Ovary (tissue), 9 donors: ENCODE results near the gene STX1A. TPM values are rescaled to one million over a fixed set of nuclear protein-coding genes. Genes with fewer than 3 reads are reported as not detected.

ENCODE experiments used
- DNase-seq, 5 donors: peaks; one replicate each; pipeline ENCODE4 v3.0.0-alpha.2; 2019 to 2020
- H3K27ac ChIP-seq, 2 donors: fragments of 200-600 bp; one replicate each; pipeline versions ENCODE4 v1.5.1 to v1.8.0; 2019 to 2022
- H3K27me3 ChIP-seq: fragments of 200-600 bp; one replicate; pipeline ENCODE4 v1.8.0; 2022
- H3K36me3 ChIP-seq: fragments of 200-600 bp; sonication (generic); one replicate; pipeline ENCODE4 v1.5.1; 2019
- H3K4me1 ChIP-seq: one replicate; pipeline ENCODE4 v1.8.1; 2013; ENCODE audit warnings: mild to moderate bottlenecking, moderate library complexity; ENCODE audit not compliant: insufficient read depth
- H3K4me3 ChIP-seq: fragments of 200-600 bp; sonication (generic); one replicate; pipeline ENCODE4 v1.5.1; 2017
- H3K9me3 ChIP-seq, 2 donors: fragments of 200-600 bp in 1 of 2; sonication (generic) in 1 of 2; one replicate each; pipeline versions ENCODE4 v1.5.1 to v1.8.1; 2013 to 2019; ENCODE audit warnings: mild to moderate bottlenecking in 1 of 2, moderate library complexity in 1 of 2
- EP300 ChIP-seq: sonication (generic); formaldehyde crosslinking; IDR thresholded peaks from one replicate; pipeline ENCODE4 v1.6.1; 2017; ENCODE audit warnings: antibody characterized with exemption
- POLR2A ChIP-seq: fragments of 450-650 bp; IDR thresholded peaks from one replicate; pipeline ENCODE4 v1.6.1; 2017; ENCODE audit warnings: antibody characterized with exemption, mild to moderate bottlenecking, moderate library complexity
- WGBS, 3 donors: extraction: QIAGEN DNeasy Blood & Tissue Kit in 1 of 3; methylation state at CpG; one replicate each; pipeline versions ENCODE4 v1.1.5 to v1.1.7; 2013 to 2017; 5-methylcytosine and 5-hydroxymethylcytosine counted together
- intact Hi-C, 4 donors: fragments of 100-400 bp; cut with DNase I; formaldehyde crosslinking; loops; one replicate each; pipeline versions ENCODE4 v1.11.0 to v1.15.1; 2022 to 2023
- polyA plus RNA-seq, 2 donors: library from polyadenylated mRNA; stranded (reverse); fragments of 200-250 nt in 1 of 2; fragments of 350-450 nt in 1 of 2; fragmentation: Illumina TruSeq in 1 of 2; extraction: RNeasy Lipid Tissue Mini Kit (QIAGEN cat#74804) in 1 of 2; gene quantifications; one replicate each; pipeline ENCODE4 v1.2.3, GENCODE V29; 2013 to 2014
- total RNA-seq, 7 donors: library from RNA; depleted of rRNA in 2 of 7; stranded (reverse); fragments of >200 nt in 2 of 7; fragmentation: NEBNext Ultra II Directional in 3 of 7; extraction: Animal tissue kit (Norgen Biotek cat#: 25700) in 3 of 7; gene quantifications; one replicate each; pipeline versions ENCODE4 v1.1.0 to v1.2.4, GENCODE V29; 2016 to 2023
- TF ChIP-seq, protein P1 (sequence below), 3 donors: fragments of 450-650 bp in 2 of 3; fragments of 200-600 bp in 1 of 3; IDR thresholded peaks; one replicate each; pipeline versions ENCODE4 v1.5.1 to v1.8.0; 2016 to 2022; ENCODE audit warnings: antibody characterized with exemption in 3 of 3, mild to moderate bottlenecking in 1 of 3
- donor health status: DM: no; HTN: no; CAD: no; lungs with moderate emphysema.
- donor health status: DM: no; HTN: no; CAD: no.
- donor health status: Bipolar disorder and iron deficiency.
- donor health status: DM: yes; HTN: yes; CAD: no.
- donor health status: DM: no; HTN: no; CAD: no.
- donor health status: DM: yes; HTN: yes; CAD: no.

The STX1A gene
- total and polyA plus RNA-seq, 9 donors: 1.6 to 11.3 (median 6.4) TPM

GRCh38 chr7:73669288-73669701 lies 50.2 kb downstream of the STX1A start:
- no peaks in the 10 kb centered on the region for H3K27me3 ChIP-seq
- H3K4me3 ChIP-seq: no peak overlapping the region
- TF ChIP-seq EP300: no peak
- no peak for TF ChIP-seq POLR2A
- no peak overlapping the region for H3K27ac ChIP-seq
- intact Hi-C loops: loop anchor here in 3 of 4 donors (10.0 kb wide), 2 partner anchors 56 to 64 kb away; no protein-coding TSS in a partner anchor
- 67 to 70% (median 68%) methylated on average over 19 of the region's 19 CpGs for WGBS, 3 donors
- H3K4me1 ChIP-seq: peaks cover 8% of the 10 kb centered on the region
- DNase-seq: no peak
- no peaks in the 10 kb centered on the region for H3K9me3 ChIP-seq
- no peaks in the 10 kb centered on the region for H3K36me3 ChIP-seq

DNA sequence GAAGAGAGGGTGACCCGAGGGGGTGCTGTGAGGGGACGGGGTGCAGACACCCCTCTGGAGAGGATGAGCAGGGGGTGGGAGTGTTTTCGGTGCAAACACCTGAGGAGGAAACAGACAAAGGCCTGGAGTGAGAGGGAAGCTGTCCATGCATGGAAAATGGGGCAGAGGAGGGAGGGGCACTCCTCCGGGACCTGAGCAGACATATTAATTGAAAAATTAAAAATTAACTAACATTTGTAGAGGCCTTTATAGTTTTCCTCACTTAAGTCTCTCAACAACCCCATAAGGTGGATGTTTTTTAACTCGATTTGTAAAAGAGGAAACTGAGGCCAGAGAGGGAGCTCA lies 50.6 kb downstream of the STX1A start:
- no peaks in the 10 kb centered on the region for H3K9me3 ChIP-seq
- intact Hi-C loops: loop anchor here in 3 of 4 donors (10.0 kb wide), 2 partner anchors 56 to 64 kb away; no protein-coding TSS in a partner anchor
- H3K27ac ChIP-seq: no peak overlapping the region
- DNase-seq: no peak
- TF ChIP-seq POLR2A (no peak), EP300 (no peak)
- TF ChIP-seq, protein P1, sequence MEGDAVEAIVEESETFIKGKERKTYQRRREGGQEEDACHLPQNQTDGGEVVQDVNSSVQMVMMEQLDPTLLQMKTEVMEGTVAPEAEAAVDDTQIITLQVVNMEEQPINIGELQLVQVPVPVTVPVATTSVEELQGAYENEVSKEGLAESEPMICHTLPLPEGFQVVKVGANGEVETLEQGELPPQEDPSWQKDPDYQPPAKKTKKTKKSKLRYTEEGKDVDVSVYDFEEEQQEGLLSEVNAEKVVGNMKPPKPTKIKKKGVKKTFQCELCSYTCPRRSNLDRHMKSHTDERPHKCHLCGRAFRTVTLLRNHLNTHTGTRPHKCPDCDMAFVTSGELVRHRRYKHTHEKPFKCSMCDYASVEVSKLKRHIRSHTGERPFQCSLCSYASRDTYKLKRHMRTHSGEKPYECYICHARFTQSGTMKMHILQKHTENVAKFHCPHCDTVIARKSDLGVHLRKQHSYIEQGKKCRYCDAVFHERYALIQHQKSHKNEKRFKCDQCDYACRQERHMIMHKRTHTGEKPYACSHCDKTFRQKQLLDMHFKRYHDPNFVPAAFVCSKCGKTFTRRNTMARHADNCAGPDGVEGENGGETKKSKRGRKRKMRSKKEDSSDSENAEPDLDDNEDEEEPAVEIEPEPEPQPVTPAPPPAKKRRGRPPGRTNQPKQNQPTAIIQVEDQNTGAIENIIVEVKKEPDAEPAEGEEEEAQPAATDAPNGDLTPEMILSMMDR (IDR thresholded peaks at IDR 0.05): no peak
- peaks cover 8% of the 10 kb centered on the region for H3K4me1 ChIP-seq
- 21 to 27% (median 25%) methylated on average over 5 of the region's 5 CpGs for WGBS, 3 donors
- H3K27me3 ChIP-seq: no peaks in the 10 kb centered on the region
- no peaks in the 10 kb centered on the region for H3K36me3 ChIP-seq
- peak overlapping the region; percentile 43 for H3K4me3 ChIP-seq

- 1% methylated on average over 24 to 52 of the region's 52 CpGs for WGBS, 3 donors
- TF ChIP-seq POLR2A (no peak), EP300 (no peak)
- TF ChIP-seq, protein P1 (IDR thresholded peaks at IDR 0.05): no peak
- intact Hi-C loops: loop anchor here in 3 of 4 donors (10.0 kb wide), 2 partner anchors 57 to 63 kb away; no protein-coding TSS in a partner anchor
These were observed 51.2 kb downstream of the STX1A start for GRCh38 chr7:73668103-73668885.

DNA sequence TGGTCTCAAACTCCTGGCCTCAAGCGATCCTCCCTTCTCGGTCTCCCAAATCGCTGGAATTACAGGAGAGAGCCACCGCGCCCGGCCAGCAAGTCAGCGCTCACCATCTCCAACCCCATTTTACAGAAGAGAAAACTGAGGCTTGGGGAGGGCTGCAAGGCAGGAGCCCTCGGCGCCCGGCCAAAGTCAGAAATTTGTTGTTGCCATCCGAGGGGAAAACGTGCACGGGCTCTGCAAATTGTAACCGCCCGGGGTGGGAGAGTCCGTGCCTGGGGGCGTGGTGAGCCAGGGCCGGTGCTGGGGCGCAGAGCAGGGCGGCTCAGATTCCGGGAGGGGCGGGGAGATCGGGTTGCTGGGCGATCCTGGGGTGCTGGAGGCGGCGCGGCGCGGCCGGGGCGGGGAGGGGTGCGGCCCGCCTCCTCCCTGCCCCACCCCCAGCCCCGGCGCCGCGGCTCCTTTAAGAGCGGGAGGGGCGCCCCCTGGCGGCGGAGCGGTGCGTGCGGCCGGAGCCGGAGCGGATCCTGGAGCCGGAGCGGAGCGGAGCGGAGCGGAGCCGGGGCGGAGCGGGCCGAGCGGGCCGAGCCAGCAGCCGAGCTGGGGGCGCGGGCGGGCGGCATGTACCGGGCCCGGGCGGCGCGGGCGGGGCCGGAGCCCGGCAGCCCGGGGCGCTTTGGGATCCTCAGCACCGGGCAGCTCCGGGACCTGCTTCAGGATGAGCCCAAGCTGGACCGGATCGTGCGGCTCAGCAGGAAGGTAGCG lies 51.9 kb downstream of the STX1A start, which contains the start of gene VPS37D:
VPS37D (plus strand) TSS at position 488 of the 759 bp plus-strand sequence; CDS start at position 616, 128 bp downstream.
- no peaks in the 10 kb centered on the region for H3K27me3 ChIP-seq
- 2 to 6% (median 4%) methylated on average over 37 to 79 of the region's 79 CpGs for WGBS, 3 donors
- peak; percentile 89 to 95 (median 94) for DNase-seq
- peak within 1 kb of the TSS; percentile 43 for H3K4me3 ChIP-seq
- TF ChIP-seq, protein P1 (IDR thresholded peaks at IDR 0.05): peak; percentile 56 to 93 (median 91)
- no peak for TF ChIP-seq EP300
- H3K36me3 ChIP-seq: no peaks in the 10 kb centered on the region
- peaks cover 0 to 4% of the 10 kb centered on the region in 2 donors for H3K9me3 ChIP-seq
- intact Hi-C loops: loop anchor here in 3 of 4 donors (10.0 kb wide), 2 partner anchors 57 to 63 kb away; no protein-coding TSS in a partner anchor
- H3K4me1 ChIP-seq: peaks cover 8% of the 10 kb centered on the region
- H3K27ac ChIP-seq: no peak within 1 kb of the TSS

More at GRCh38 chr7:73668103-73668885, 51.2 kb downstream of the STX1A start:
- Histone ChIP-seq H3K4me1 (peaks cover 8% of the 10 kb centered on the region), H3K27me3 (no peaks in the 10 kb centered on the region), H3K36me3 (no peaks in the 10 kb centered on the region), H3K27ac (no peak overlapping the region), H3K4me3 (peak overlapping the region; percentile 43), H3K9me3 (peaks cover 0 to 1% of the 10 kb centered on the region in 2 donors)
- DNase-seq: peak in 3 of 5 donors; percentile 24 to 43 (median 25)
